ENCODE data around the gene GCN1. TPM values are rescaled to one million over a fixed set of nuclear protein-coding genes. Genes with fewer than 3 reads are reported as not detected.

GCN1 gene
- total RNA-seq, 4 donors from 2014 or later = 62.0 to 310 (median 101) TPM

DNA sequence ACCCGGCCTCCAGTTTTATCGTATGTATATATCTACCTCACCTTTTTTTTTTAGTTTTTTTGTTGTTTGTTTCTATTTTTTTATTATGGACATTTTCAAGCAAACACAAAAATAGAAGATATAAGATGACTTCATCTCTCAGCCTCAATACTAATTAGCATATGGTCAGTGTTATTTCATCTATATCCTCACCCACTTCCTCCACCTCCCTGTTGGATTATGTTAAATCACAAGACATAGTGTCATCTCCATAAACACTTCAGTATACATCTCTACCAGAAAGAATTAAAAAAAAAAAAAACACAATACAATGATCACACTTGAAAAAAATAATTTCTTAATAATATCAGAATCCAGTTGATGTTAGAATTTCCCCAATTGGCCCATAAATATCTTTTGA lies 112.9 kb downstream of the GCN1 start:
- H3K27ac ChIP-seq = no peak overlapping the region
- 93% methylated on average over 2 of the region's 2 CpGs for WGBS
- no peaks in the 10 kb centered on the region for H3K27me3 ChIP-seq
- no peaks in the 10 kb centered on the region for H3K36me3 ChIP-seq
- DNase-seq (ENCODE audit: low spot score in 2 of 2) = no peak
- peaks cover 32% of the 10 kb centered on the region for H3K4me1 ChIP-seq
- no peak for TF ChIP-seq POLR2A (IDR thresholded peaks at IDR 0.05)
- TF ChIP-seq POLR2AphosphoS5 (IDR thresholded peaks at IDR 0.05) = no peak
- no peak for TF ChIP-seq EP300 (IDR thresholded peaks at IDR 0.05)
- TF ChIP-seq CTCF (IDR thresholded peaks at IDR 0.05) = no peak
- H3K9me3 ChIP-seq = no peaks in the 10 kb centered on the region
- no peak overlapping the region for H3K4me3 ChIP-seq

DNA sequence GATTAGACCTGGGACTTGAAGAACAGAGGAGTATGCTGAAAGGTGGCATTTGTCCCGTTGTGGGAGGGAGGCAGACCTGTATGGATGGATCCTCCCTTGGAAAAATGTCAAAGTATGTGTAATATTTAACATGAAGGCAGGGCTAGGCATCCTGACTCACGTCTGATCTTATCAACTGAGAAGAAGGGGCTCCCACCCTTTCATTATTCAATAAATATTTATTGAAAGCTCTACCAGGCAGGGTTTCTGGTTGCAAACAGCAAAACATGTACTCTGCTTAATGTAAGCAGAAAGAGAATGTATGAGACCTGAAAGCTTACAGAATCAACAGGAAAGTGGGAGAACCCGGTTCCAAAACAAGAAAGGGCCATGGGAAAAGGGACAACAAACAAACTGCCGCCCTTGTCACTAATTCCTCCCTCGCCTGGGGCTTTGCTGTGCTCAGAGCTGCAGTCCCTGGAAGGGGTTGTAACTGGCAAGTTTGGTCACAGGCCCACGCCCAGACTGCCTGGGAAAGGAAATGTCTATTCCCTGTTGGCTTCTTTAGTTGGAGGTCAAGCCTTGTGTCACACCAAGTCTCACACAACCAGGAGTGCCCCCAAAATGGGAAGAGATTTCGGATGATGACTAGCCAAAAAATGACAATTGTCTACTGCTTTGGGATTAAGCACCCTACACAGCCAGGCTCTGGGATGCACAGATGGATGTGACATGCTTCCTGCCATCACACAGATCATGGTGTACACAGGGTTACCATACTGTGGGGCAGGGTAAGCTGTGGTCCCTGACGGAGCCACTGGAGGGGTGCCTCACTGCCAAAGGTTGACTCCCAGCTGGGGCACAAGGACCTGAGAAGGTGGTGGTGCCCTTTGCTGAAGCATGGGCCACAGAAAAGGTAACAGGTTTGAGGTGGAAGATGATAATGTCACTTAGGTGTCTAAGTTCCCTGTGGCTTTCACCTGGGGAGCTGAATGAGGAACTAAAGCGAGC lies 114.8 kb downstream of the GCN1 start:
- Histone ChIP-seq H3K4me1 (peaks cover 24% of the 10 kb centered on the region), H3K27me3 (no peaks in the 10 kb centered on the region), H3K27ac (peak overlapping the region; percentile 78), H3K36me3 (no peaks in the 10 kb centered on the region), H3K4me3 (no peak overlapping the region), H3K9me3 (no peaks in the 10 kb centered on the region)
- DNase-seq (ENCODE audit: low spot score in 2 of 2) = peak in 1 of 2 donors; percentile 69
- TF ChIP-seq POLR2A (IDR thresholded peaks at IDR 0.05) (no peak), CTCF (IDR thresholded peaks at IDR 0.05) (no peak), EP300 (IDR thresholded peaks at IDR 0.05) (no peak), POLR2AphosphoS5 (IDR thresholded peaks at IDR 0.05) (no peak)
- 43% methylated on average over 8 of the region's 9 CpGs for WGBS

DNA sequence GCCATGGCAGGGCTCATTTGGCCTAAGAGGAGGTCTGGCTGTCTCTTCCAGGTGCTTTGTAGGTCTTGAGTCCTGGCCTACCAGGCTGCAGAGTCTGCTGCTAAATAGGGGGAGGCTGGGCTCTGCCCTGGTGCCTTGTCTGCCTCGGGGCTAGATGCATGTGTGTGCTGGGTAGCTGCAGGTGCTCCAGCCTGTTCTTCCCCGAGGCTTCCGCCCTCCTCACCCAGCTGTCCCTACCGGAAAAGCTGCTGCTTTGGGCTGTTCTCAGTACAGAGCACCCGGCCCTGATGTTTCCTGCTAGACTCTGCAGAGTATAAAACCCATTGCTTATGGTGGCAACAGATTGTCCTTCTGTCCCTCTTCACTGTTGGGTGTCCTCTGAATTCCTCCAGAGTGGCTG lies 115.6 kb downstream of the GCN1 start:
- peak in 1 of 2 donors; percentile 44 for DNase-seq (ENCODE audit: low spot score in 2 of 2)
- Histone ChIP-seq H3K27ac (peak overlapping the region; percentile 78), H3K36me3 (no peaks in the 10 kb centered on the region), H3K27me3 (no peaks in the 10 kb centered on the region), H3K9me3 (no peaks in the 10 kb centered on the region), H3K4me3 (no peak overlapping the region), H3K4me1 (peaks cover 24% of the 10 kb centered on the region)
- 64% methylated on average over 4 of the region's 5 CpGs for WGBS
- TF ChIP-seq EP300 (IDR thresholded peaks at IDR 0.05) = no peak
- no peak for TF ChIP-seq POLR2A (IDR thresholded peaks at IDR 0.05)
- TF ChIP-seq POLR2AphosphoS5 (IDR thresholded peaks at IDR 0.05) = no peak
- no peak for TF ChIP-seq CTCF (IDR thresholded peaks at IDR 0.05)

DNA sequence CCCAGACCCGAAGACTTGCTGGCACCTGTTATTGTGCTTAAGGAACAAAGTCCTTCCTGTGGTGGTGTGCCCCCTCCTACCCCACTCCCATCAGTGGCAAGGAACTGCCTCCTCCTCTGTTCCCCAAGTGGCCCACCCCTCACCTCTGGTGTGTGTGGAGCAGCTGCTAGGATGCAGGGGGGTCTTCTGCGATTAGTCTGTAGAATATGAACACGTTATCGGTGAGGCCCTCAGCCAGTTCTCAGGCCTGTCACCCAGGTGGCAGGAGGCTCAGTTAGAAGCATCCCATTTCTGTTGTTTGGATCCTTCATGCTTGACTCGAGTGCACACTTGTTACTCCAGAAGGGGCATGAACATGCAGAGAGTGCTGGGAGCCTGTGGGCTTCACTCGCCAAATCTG lies 117.3 kb downstream of the GCN1 start:
- Histone ChIP-seq H3K27me3 (no peaks in the 10 kb centered on the region), H3K4me3 (no peak overlapping the region), H3K27ac (no peak overlapping the region), H3K4me1 (peaks cover 24% of the 10 kb centered on the region), H3K36me3 (no peaks in the 10 kb centered on the region), H3K9me3 (no peaks in the 10 kb centered on the region)
- TF ChIP-seq POLR2AphosphoS5 (IDR thresholded peaks at IDR 0.05) = no peak
- WGBS = 91% methylated on average over 6 of the region's 6 CpGs
- peak in 1 of 2 donors; percentile 36 for DNase-seq (ENCODE audit: low spot score in 2 of 2)

Other genes starting within 250 kb of the GCN1 start
- 100 to 1,000 TPM; 127 to 207 (median 129) TPM for gene BICDL1, start 205.5 kb downstream of the GCN1 start, total RNA-seq
- gene RAB35, start 78.0 kb downstream of the GCN1 start, total RNA-seq = 10 to 100 TPM; 30.0 to 39.6 (median 33.1) TPM
- gene RPLP0, start 6.4 kb upstream of the GCN1 start, total RNA-seq = 1,000 to 10,000 TPM; 1,993 to 4,861 (median 3,987) TPM
- 10 to 100 TPM; 37.2 to 63.7 (median 51.6) TPM for gene PXN, start 71.0 kb upstream of the GCN1 start, total RNA-seq
- under 1 TPM; under 0.01 TPM for gene RNU4-2, start 97.2 kb upstream of the GCN1 start, total RNA-seq
- gene RNU4-1, start 98.5 kb upstream of the GCN1 start, total RNA-seq = not detected
- 1 to 10 TPM; 1.8 to 4.4 (median 3.6) TPM for gene SIRT4, start 107.6 kb upstream of the GCN1 start, total RNA-seq
- gene PLA2G1B, start 133.1 kb upstream of the GCN1 start, total RNA-seq = not detected
- under 1 TPM; 0.40 to 0.86 (median 0.61) TPM for gene MSI1, start 174.4 kb upstream of the GCN1 start, total RNA-seq
- 1,000 to 10,000 TPM in 1 of 4 donors, 100 to 1,000 TPM in 3; 569 to 1,135 (median 836) TPM for gene COX6A1, start 243.4 kb upstream of the GCN1 start, total RNA-seq